Measurements from ENCODE around the gene AGPAT3.

- TF ChIP-seq CTCF (IDR thresholded peaks at IDR 0.05) (no peak), EZH2 (IDR thresholded peaks at IDR 0.05) (no peak)
Measured at GRCh38 chr21:43994646-43995045, 129.6 kb downstream of the AGPAT3 start.
